ENCODE data around the gene CAMTA1.

The CAMTA1 gene

DNA sequence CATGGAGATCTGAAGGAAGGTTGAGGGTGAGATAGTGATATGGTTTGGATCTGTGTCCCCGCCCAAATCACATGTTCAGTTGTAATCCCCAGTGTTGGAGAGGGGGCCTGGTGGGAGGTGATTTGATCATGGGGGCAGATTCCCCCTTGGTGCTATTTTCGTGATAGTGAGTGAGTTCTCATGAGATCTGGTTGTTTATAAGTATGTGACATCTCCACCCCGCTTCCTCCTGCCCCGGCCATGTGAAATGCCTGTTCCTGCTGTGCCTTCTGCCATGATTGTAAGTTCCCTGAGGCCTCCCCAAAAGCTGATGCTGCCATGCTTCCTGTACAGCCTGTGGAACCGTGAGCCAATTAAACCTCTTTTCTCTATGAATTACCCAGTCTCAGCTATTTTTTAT lies 533.9 kb downstream of the CAMTA1 start (continued):
- TF ChIP-seq, protein P1, sequence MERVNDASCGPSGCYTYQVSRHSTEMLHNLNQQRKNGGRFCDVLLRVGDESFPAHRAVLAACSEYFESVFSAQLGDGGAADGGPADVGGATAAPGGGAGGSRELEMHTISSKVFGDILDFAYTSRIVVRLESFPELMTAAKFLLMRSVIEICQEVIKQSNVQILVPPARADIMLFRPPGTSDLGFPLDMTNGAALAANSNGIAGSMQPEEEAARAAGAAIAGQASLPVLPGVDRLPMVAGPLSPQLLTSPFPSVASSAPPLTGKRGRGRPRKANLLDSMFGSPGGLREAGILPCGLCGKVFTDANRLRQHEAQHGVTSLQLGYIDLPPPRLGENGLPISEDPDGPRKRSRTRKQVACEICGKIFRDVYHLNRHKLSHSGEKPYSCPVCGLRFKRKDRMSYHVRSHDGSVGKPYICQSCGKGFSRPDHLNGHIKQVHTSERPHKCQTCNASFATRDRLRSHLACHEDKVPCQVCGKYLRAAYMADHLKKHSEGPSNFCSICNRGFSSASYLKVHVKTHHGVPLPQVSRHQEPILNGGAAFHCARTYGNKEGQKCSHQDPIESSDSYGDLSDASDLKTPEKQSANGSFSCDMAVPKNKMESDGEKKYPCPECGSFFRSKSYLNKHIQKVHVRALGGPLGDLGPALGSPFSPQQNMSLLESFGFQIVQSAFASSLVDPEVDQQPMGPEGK (CRISPR knock-in tag; IDR thresholded peaks at IDR 0.05; ENCODE audit: borderline replicate concordance), result no peak
- TF ChIP-seq ARNTL (CRISPR knock-in tag; IDR thresholded peaks at IDR 0.05; ENCODE audit: borderline replicate concordance, low read depth), result no peak
- TF ChIP-seq CSDC2 (CRISPR knock-in tag; IDR thresholded peaks at IDR 0.05), result no peak
- no peak for TF ChIP-seq TOX (CRISPR knock-in tag; IDR thresholded peaks at IDR 0.05; ENCODE audit: borderline replicate concordance)
- no peak for TF ChIP-seq ESRRG (CRISPR knock-in tag; IDR thresholded peaks at IDR 0.05)
- TF ChIP-seq ZFP3 (CRISPR knock-in tag; IDR thresholded peaks at IDR 0.05), result no peak
- TF ChIP-seq, protein P2, sequence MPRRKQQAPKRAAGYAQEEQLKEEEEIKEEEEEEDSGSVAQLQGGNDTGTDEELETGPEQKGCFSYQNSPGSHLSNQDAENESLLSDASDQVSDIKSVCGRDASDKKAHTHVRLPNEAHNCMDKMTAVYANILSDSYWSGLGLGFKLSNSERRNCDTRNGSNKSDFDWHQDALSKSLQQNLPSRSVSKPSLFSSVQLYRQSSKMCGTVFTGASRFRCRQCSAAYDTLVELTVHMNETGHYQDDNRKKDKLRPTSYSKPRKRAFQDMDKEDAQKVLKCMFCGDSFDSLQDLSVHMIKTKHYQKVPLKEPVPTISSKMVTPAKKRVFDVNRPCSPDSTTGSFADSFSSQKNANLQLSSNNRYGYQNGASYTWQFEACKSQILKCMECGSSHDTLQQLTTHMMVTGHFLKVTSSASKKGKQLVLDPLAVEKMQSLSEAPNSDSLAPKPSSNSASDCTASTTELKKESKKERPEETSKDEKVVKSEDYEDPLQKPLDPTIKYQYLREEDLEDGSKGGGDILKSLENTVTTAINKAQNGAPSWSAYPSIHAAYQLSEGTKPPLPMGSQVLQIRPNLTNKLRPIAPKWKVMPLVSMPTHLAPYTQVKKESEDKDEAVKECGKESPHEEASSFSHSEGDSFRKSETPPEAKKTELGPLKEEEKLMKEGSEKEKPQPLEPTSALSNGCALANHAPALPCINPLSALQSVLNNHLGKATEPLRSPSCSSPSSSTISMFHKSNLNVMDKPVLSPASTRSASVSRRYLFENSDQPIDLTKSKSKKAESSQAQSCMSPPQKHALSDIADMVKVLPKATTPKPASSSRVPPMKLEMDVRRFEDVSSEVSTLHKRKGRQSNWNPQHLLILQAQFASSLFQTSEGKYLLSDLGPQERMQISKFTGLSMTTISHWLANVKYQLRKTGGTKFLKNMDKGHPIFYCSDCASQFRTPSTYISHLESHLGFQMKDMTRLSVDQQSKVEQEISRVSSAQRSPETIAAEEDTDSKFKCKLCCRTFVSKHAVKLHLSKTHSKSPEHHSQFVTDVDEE (CRISPR knock-in tag; IDR thresholded peaks at IDR 0.05), result no peak
- no peak for TF ChIP-seq ISL1 (CRISPR knock-in tag; IDR thresholded peaks at IDR 0.05)

DNA sequence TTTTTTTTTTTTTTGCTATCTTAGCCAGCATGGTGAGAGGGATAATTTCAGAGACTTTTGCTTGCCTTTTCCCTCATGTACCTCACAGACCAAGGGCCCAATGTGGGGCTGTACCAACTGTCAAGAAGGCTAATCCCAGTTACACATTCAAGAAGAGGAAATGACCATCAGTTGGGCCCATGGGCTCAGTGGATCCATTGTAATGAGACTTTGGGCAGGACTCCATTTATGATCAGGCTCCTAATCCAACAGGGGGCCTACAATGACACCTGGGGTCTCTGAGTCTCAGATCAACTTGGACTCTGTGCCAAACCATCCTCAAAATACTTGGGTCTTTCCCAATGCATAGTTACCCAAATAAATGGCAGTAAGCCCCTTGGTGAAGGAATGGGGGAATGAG lies 535.4 kb downstream of the CAMTA1 start:
- TF ChIP-seq ISL1 (CRISPR knock-in tag; IDR thresholded peaks at IDR 0.05) (no peak), ARNTL (CRISPR knock-in tag; IDR thresholded peaks at IDR 0.05; ENCODE audit: borderline replicate concordance, low read depth) (no peak), TOX (CRISPR knock-in tag; IDR thresholded peaks at IDR 0.05; ENCODE audit: borderline replicate concordance) (no peak), ZFP3 (CRISPR knock-in tag; IDR thresholded peaks at IDR 0.05) (no peak), ZFP30 (CRISPR knock-in tag; IDR thresholded peaks at IDR 0.05) (no peak), SNAI2 (CRISPR knock-in tag; IDR thresholded peaks at IDR 0.05) (no peak), BACH2 (CRISPR knock-in tag; IDR thresholded peaks at IDR 0.05; ENCODE audit: borderline replicate concordance) (no peak), GLIS3 (CRISPR knock-in tag; IDR thresholded peaks at IDR 0.05) (no peak), PPARA (CRISPR knock-in tag; IDR thresholded peaks at IDR 0.05; ENCODE audit: borderline replicate concordance) (no peak), RARB (CRISPR knock-in tag; IDR thresholded peaks at IDR 0.05) (no peak), CSDC2 (CRISPR knock-in tag; IDR thresholded peaks at IDR 0.05) (no peak), ZNF565 (CRISPR knock-in tag; conservative IDR thresholded peaks at IDR 0.05; ENCODE audit: low read depth) (no peak), ESRRG (CRISPR knock-in tag; IDR thresholded peaks at IDR 0.05) (no peak)
- TF ChIP-seq, protein P3, sequence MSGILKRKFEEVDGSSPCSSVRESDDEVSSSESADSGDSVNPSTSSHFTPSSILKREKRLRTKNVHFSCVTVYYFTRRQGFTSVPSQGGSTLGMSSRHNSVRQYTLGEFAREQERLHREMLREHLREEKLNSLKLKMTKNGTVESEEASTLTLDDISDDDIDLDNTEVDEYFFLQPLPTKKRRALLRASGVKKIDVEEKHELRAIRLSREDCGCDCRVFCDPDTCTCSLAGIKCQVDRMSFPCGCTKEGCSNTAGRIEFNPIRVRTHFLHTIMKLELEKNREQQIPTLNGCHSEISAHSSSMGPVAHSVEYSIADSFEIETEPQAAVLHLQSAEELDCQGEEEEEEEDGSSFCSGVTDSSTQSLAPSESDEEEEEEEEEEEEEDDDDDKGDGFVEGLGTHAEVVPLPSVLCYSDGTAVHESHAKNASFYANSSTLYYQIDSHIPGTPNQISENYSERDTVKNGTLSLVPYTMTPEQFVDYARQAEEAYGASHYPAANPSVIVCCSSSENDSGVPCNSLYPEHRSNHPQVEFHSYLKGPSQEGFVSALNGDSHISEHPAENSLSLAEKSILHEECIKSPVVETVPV (CRISPR knock-in tag; IDR thresholded peaks at IDR 0.05), result no peak
- TF ChIP-seq, protein P1 (CRISPR knock-in tag; IDR thresholded peaks at IDR 0.05; ENCODE audit: borderline replicate concordance), result no peak
- TF ChIP-seq, protein P4, sequence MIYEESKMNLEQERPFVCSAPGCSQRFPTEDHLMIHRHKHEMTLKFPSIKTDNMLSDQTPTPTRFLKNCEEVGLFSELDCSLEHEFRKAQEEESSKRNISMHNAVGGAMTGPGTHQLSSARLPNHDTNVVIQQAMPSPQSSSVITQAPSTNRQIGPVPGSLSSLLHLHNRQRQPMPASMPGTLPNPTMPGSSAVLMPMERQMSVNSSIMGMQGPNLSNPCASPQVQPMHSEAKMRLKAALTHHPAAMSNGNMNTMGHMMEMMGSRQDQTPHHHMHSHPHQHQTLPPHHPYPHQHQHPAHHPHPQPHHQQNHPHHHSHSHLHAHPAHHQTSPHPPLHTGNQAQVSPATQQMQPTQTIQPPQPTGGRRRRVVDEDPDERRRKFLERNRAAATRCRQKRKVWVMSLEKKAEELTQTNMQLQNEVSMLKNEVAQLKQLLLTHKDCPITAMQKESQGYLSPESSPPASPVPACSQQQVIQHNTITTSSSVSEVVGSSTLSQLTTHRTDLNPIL (CRISPR knock-in tag; IDR thresholded peaks at IDR 0.05; ENCODE audit: low read depth), result no peak
- TF ChIP-seq, protein P2 (CRISPR knock-in tag; IDR thresholded peaks at IDR 0.05), result no peak
- no peak for ATAC-seq
